ENCODE measurements around the gene DPYD. TPM values are rescaled to one million over a fixed set of nuclear protein-coding genes. Genes with fewer than 3 reads are reported as not detected.

DPYD gene
- total and polyA plus RNA-seq, 9 donors: 17.2 to 45.9 (median 38.7) TPM

DNA sequence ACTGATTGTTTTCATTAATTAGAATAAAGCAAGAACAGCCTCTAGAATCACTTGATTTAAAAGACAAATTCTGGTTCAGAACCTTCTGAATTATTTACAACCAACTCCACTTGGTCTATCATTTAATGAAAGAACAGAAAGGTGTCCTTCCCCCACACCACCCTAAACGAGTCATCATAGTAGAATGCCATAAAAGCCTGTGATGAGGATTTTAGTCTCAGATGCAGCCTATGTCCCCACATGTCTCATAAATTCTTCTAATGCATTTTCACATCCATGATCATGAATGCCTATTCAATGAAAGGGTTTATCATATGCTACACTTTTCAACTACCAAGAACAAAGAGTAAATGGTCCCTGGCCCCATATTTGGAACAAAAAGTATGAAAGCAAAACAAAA, 508.1 kb downstream of the DPYD start:
- no peak for TF ChIP-seq EP300 (IDR thresholded peaks at IDR 0.05)
- TF ChIP-seq, protein P1, sequence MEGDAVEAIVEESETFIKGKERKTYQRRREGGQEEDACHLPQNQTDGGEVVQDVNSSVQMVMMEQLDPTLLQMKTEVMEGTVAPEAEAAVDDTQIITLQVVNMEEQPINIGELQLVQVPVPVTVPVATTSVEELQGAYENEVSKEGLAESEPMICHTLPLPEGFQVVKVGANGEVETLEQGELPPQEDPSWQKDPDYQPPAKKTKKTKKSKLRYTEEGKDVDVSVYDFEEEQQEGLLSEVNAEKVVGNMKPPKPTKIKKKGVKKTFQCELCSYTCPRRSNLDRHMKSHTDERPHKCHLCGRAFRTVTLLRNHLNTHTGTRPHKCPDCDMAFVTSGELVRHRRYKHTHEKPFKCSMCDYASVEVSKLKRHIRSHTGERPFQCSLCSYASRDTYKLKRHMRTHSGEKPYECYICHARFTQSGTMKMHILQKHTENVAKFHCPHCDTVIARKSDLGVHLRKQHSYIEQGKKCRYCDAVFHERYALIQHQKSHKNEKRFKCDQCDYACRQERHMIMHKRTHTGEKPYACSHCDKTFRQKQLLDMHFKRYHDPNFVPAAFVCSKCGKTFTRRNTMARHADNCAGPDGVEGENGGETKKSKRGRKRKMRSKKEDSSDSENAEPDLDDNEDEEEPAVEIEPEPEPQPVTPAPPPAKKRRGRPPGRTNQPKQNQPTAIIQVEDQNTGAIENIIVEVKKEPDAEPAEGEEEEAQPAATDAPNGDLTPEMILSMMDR (IDR thresholded peaks at IDR 0.05): no peak
- TF ChIP-seq POLR2A (IDR thresholded peaks at IDR 0.05): no peak
- H3K4me1 ChIP-seq (ENCODE audit: insufficient read depth): no peaks in the 10 kb centered on the region
- no peak for DNase-seq
- WGBS, 3 donors: 0 to 69% (median 1%) methylated on average over 1 of the region's 1 CpG
- no peaks in the 10 kb centered on the region for H3K36me3 ChIP-seq
- H3K9me3 ChIP-seq: no peaks in the 10 kb centered on the region
- no peak overlapping the region for H3K27ac ChIP-seq
- no peak overlapping the region for H3K4me3 ChIP-seq
- intact Hi-C loops (cut with DNase I): no loop called here
- H3K27me3 ChIP-seq: no peaks in the 10 kb centered on the region

DNA sequence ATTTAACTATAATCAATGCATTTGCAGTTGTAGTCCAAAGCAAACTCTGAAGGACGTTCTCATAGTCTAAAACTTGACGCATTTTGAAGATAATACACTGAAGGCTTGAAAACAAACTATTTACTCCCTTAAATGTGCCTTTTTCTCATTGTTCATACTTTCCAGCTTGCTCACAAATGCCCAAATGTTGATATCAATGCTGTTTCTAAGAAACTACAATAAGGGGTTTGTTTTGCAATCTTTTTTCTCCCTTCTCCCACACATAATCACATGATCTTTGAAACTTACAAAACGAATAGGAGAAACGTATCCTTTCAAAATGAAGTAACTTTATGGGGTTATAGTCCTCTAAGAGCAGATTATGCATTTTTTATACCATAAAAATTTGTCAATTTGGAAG, 508.7 kb downstream of the DPYD start:
- no peak for TF ChIP-seq POLR2A (IDR thresholded peaks at IDR 0.05)
- TF ChIP-seq EP300 (IDR thresholded peaks at IDR 0.05): no peak
- TF ChIP-seq, protein P1 (IDR thresholded peaks at IDR 0.05): no peak
- Histone ChIP-seq H3K27me3 (no peaks in the 10 kb centered on the region), H3K4me1 (ENCODE audit: insufficient read depth) (no peaks in the 10 kb centered on the region), H3K9me3 (no peaks in the 10 kb centered on the region), H3K27ac (no peak overlapping the region), H3K4me3 (no peak overlapping the region), H3K36me3 (no peaks in the 10 kb centered on the region)
- WGBS, 3 donors: 13 to 22% (median 14%) methylated on average over 4 of the region's 4 CpGs
- intact Hi-C loops (cut with DNase I): no loop called here
- DNase-seq: no peak

DNA sequence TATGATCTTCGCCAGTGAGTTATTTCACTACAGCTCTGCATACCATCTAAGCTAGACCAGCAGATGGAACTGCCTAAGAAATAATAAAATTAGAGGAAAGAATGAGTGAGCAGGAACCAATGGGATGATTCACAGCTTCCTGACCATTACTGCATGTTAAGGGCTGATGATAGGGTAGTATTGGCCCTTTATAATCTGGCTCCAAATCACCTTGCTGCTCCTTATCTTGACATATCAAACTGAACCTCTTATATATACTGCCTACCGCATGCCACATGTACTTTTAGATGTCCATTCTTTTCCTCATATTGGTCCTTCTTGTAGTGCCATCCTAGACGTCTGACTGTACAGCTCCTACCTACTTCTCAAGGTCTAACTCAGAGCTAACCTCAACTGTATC, 524.4 kb downstream of the DPYD start:
- intact Hi-C loops (cut with DNase I): no loop called here

DNA sequence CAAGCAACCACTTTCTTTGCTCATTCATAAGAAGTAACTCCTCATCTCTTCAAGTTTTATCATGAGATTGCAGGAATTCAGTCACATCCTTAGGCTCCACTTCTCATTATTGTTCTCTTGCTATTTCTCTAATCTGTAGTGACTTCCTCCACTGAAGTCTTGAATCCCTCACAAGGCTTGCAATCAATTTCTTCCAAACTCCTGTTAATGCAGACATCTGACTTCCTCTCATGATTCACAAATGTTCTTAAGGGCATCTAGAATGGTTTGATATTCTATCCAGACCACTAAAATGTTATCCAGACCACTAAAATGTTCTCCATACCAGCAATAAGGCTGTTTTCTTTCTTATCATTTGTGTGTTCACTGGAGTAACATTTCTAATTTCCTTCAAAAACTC, 528.1 kb downstream of the DPYD start:
- no peak for DNase-seq
- Histone ChIP-seq H3K4me1 (ENCODE audit: insufficient read depth) (no peaks in the 10 kb centered on the region), H3K36me3 (no peaks in the 10 kb centered on the region), H3K9me3 (no peaks in the 10 kb centered on the region), H3K27ac (no peak overlapping the region), H3K27me3 (no peaks in the 10 kb centered on the region), H3K4me3 (no peak overlapping the region)
- intact Hi-C loops (cut with DNase I): no loop called here
- TF ChIP-seq EP300 (IDR thresholded peaks at IDR 0.05) (no peak), POLR2A (IDR thresholded peaks at IDR 0.05) (no peak)

More for the DNA sequence above, 524.4 kb downstream of the DPYD start:
- no peak overlapping the region for H3K27ac ChIP-seq
- H3K4me3 ChIP-seq: no peak overlapping the region
- no peaks in the 10 kb centered on the region for H3K4me1 ChIP-seq (ENCODE audit: insufficient read depth)
- TF ChIP-seq, protein P1 (IDR thresholded peaks at IDR 0.05): no peak
- TF ChIP-seq EP300 (IDR thresholded peaks at IDR 0.05) (no peak), POLR2A (IDR thresholded peaks at IDR 0.05) (no peak)
- H3K27me3 ChIP-seq: no peaks in the 10 kb centered on the region
- no peak for DNase-seq
- no peaks in the 10 kb centered on the region for H3K36me3 ChIP-seq
- WGBS, 3 donors: 82 to 97% (median 92%) methylated on average over 3 of the region's 3 CpGs
- H3K9me3 ChIP-seq: no peaks in the 10 kb centered on the region

DNA sequence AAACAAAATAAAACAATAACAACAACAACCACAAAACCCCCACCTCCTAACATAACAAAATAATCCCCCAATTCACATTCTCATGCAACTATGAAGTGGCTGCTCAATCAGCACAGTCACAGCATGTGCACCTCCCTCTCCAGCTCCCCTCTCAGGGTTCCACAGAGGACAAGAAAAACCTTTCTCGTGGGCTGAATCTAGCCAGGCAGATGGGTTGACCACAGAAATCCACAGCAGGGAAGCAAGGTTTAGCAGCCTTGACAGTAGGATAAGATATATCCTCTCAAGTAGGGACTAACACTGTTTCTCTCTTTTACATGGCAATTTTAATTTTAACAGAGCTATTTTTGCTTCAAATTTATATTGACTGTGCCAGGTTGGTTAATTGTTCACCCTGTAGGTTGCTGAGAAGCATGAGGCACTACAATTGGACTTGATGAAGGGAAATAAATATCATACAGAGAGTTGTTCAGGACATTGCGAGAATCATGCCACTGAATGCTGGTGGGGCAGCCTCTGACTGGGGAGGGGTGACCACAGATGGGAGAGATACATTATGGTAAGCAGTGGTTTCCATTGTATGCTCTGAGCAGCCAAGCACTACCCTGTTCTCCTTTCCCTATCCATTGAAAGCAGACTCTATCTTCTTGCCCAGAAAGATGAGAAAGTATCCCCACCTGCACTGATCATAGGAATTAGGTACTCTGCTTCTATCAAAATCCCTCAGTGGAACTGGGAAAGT, 535.1 kb downstream of the DPYD start:
- H3K4me3 ChIP-seq: no peak overlapping the region
- intact Hi-C loops (cut with DNase I): no loop called here
- no peak for DNase-seq
- no peak for TF ChIP-seq EP300 (IDR thresholded peaks at IDR 0.05)
- TF ChIP-seq, protein P1 (IDR thresholded peaks at IDR 0.05): no peak
- no peak for TF ChIP-seq POLR2A (IDR thresholded peaks at IDR 0.05)
- no peaks in the 10 kb centered on the region for H3K36me3 ChIP-seq
- 70 to 82% (median 79%) methylated on average over 2 of the region's 2 CpGs for WGBS, 3 donors
- no peaks in the 10 kb centered on the region for H3K27me3 ChIP-seq
- H3K4me1 ChIP-seq (ENCODE audit: insufficient read depth): no peaks in the 10 kb centered on the region
- H3K9me3 ChIP-seq: no peaks in the 10 kb centered on the region
- H3K27ac ChIP-seq: no peak overlapping the region

All from ovary (tissue), 9 donors.